GM21390 (cell line): ENCODE data around the gene DMRT1.

ENCODE experiments used
- ATAC-seq: cut with Tn5 transposase; IDR thresholded peaks from one replicate; pipeline ENCODE4 v1.9.1; 2021; ENCODE audit not compliant: unreplicated experiment

DMRT1 gene

GRCh38 chr9:841371-842209, at the start of gene DMRT1:
DMRT1 (plus strand) TSS chr9:841697; CDS start chr9:841839, 142 bp downstream.
- ATAC-seq = no peak

GRCh38 chr9:792331-793260, 48.9 kb upstream of the DMRT1 start:
- no peak for ATAC-seq

- ATAC-seq = no peak
Measured at GRCh38 chr9:794386-794785, 47.1 kb upstream of the DMRT1 start.

- ATAC-seq = no peak
Measured at GRCh38 chr9:795869-796268, 45.6 kb upstream of the DMRT1 start.

- ATAC-seq = no peak
Measured at GRCh38 chr9:800591-801150, 40.8 kb upstream of the DMRT1 start.

GRCh38 chr9:801399-802071, 40.0 kb upstream of the DMRT1 start:
- ATAC-seq = no peak

- no peak for ATAC-seq
Measured at GRCh38 chr9:804026-804425, 37.5 kb upstream of the DMRT1 start.

- ATAC-seq = no peak
Measured at GRCh38 chr9:805151-805550, 36.3 kb upstream of the DMRT1 start.

- no peak for ATAC-seq
Measured at GRCh38 chr9:806285-807156, 35.0 kb upstream of the DMRT1 start.

GRCh38 chr9:811106-811531, 30.4 kb upstream of the DMRT1 start:
- no peak for ATAC-seq

- ATAC-seq = no peak
Measured at GRCh38 chr9:818958-819357, 22.5 kb upstream of the DMRT1 start.

GRCh38 chr9:826500-827280, 14.8 kb upstream of the DMRT1 start:
- ATAC-seq = no peak

GRCh38 chr9:840343-840742, 1.2 kb upstream of the DMRT1 start:
- ATAC-seq = no peak

GRCh38 chr9:842635-843426, 1.3 kb downstream of the DMRT1 start:
- no peak for ATAC-seq

GRCh38 chr9:843427-843785, 1.9 kb downstream of the DMRT1 start:
- ATAC-seq = no peak

GRCh38 chr9:846852-847251, 5.4 kb downstream of the DMRT1 start:
- no peak for ATAC-seq

- ATAC-seq = peak; percentile 64
Measured at GRCh38 chr9:847505-847904, 6.0 kb downstream of the DMRT1 start.

GRCh38 chr9:849431-849830, 7.9 kb downstream of the DMRT1 start:
- ATAC-seq = no peak

- ATAC-seq = no peak
Measured at GRCh38 chr9:852539-852938, 11.0 kb downstream of the DMRT1 start.
